Ovary (tissue), 9 donors: Measurements from ENCODE around the gene MND1. TPM values are rescaled to one million over a fixed set of nuclear protein-coding genes. Genes with fewer than 3 reads are reported as not detected.
"Not testable (repeated sequence)": the region's sequence is repeated elsewhere in the genome, so short reads cannot be mapped to it uniquely, and the experiment has no call there.

Experiments
- DNase-seq, 5 donors: peaks; one replicate each; pipeline ENCODE4 v3.0.0-alpha.2; 2019 to 2020
- H3K27ac ChIP-seq, 2 donors: fragments of 200-600 bp; one replicate each; pipeline versions ENCODE4 v1.5.1 to v1.8.0; 2019 to 2022
- H3K27me3 ChIP-seq: fragments of 200-600 bp; one replicate; pipeline ENCODE4 v1.8.0; 2022
- H3K36me3 ChIP-seq: fragments of 200-600 bp; sonication (generic); one replicate; pipeline ENCODE4 v1.5.1; 2019
- H3K4me1 ChIP-seq: one replicate; pipeline ENCODE4 v1.8.1; 2013; ENCODE audit warnings: mild to moderate bottlenecking, moderate library complexity; ENCODE audit not compliant: insufficient read depth
- H3K4me3 ChIP-seq: fragments of 200-600 bp; sonication (generic); one replicate; pipeline ENCODE4 v1.5.1; 2017
- H3K9me3 ChIP-seq, 2 donors: fragments of 200-600 bp in 1 of 2; sonication (generic) in 1 of 2; one replicate each; pipeline versions ENCODE4 v1.5.1 to v1.8.1; 2013 to 2019; ENCODE audit warnings: mild to moderate bottlenecking in 1 of 2, moderate library complexity in 1 of 2
- EP300 ChIP-seq: sonication (generic); formaldehyde crosslinking; IDR thresholded peaks from one replicate; pipeline ENCODE4 v1.6.1; 2017; ENCODE audit warnings: antibody characterized with exemption
- POLR2A ChIP-seq: fragments of 450-650 bp; IDR thresholded peaks from one replicate; pipeline ENCODE4 v1.6.1; 2017; ENCODE audit warnings: antibody characterized with exemption, mild to moderate bottlenecking, moderate library complexity
- WGBS, 3 donors: extraction: QIAGEN DNeasy Blood & Tissue Kit in 1 of 3; methylation state at CpG; one replicate each; pipeline versions ENCODE4 v1.1.5 to v1.1.7; 2013 to 2017; 5-methylcytosine and 5-hydroxymethylcytosine counted together
- intact Hi-C, 4 donors: fragments of 100-400 bp; cut with DNase I; formaldehyde crosslinking; loops; one replicate each; pipeline versions ENCODE4 v1.11.0 to v1.15.1; 2022 to 2023
- polyA plus RNA-seq, 2 donors: library from polyadenylated mRNA; stranded (reverse); fragments of 200-250 nt in 1 of 2; fragments of 350-450 nt in 1 of 2; fragmentation: Illumina TruSeq in 1 of 2; extraction: RNeasy Lipid Tissue Mini Kit (QIAGEN cat#74804) in 1 of 2; gene quantifications; one replicate each; pipeline ENCODE4 v1.2.3, GENCODE V29; 2013 to 2014
- small RNA-seq: library from RNA; depleted of rRNA; stranded (forward); fragments of <200 nt; gene quantifications from one replicate; pipeline ENCODE3, GENCODE V24; 2016
- total RNA-seq, 7 donors: library from RNA; depleted of rRNA in 2 of 7; stranded (reverse); fragments of >200 nt in 2 of 7; fragmentation: NEBNext Ultra II Directional in 3 of 7; extraction: Animal tissue kit (Norgen Biotek cat#: 25700) in 3 of 7; gene quantifications; one replicate each; pipeline versions ENCODE4 v1.1.0 to v1.2.4, GENCODE V29; 2016 to 2023
- TF ChIP-seq, protein P1 (sequence below), 3 donors: fragments of 450-650 bp in 2 of 3; fragments of 200-600 bp in 1 of 3; IDR thresholded peaks; one replicate each; pipeline versions ENCODE4 v1.5.1 to v1.8.0; 2016 to 2022; ENCODE audit warnings: antibody characterized with exemption in 3 of 3, mild to moderate bottlenecking in 1 of 3
- donor health status: DM: no; HTN: no; CAD: no; lungs with moderate emphysema.
- donor health status: DM: no; HTN: no; CAD: no.
- donor health status: Bipolar disorder and iron deficiency.
- donor health status: DM: yes; HTN: yes; CAD: no.
- donor health status: DM: no; HTN: no; CAD: no.
- donor health status: DM: yes; HTN: yes; CAD: no.

MND1 gene
- total and polyA plus RNA-seq, 9 donors = 0.28 to 3.7 (median 0.59) TPM; not detected in 4

DNA sequence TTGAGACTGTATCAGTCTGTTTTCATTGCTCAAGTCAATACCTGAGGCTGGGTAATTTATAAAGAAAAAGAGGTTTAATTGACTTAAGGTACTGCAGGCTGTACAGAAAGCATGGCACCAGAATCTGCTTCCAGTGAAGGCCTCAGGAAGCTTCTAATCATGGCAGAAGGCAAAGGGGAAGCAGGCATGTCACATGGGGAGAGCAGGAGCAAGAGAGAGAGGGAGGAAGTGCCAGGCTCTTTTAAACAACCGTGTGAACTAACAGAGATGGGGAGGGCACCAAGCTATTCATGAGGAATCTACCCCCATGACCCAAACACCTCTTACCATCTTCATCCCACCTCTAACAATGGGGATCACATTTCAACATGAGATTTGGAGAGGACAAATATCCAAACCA, 114.5 kb downstream of the MND1 start:
- 49 to 56% (median 56%) methylated on average over 1 of the region's 1 CpG for WGBS, 3 donors
- TF ChIP-seq POLR2A (no peak), EP300 (no peak)
- TF ChIP-seq, protein P1, sequence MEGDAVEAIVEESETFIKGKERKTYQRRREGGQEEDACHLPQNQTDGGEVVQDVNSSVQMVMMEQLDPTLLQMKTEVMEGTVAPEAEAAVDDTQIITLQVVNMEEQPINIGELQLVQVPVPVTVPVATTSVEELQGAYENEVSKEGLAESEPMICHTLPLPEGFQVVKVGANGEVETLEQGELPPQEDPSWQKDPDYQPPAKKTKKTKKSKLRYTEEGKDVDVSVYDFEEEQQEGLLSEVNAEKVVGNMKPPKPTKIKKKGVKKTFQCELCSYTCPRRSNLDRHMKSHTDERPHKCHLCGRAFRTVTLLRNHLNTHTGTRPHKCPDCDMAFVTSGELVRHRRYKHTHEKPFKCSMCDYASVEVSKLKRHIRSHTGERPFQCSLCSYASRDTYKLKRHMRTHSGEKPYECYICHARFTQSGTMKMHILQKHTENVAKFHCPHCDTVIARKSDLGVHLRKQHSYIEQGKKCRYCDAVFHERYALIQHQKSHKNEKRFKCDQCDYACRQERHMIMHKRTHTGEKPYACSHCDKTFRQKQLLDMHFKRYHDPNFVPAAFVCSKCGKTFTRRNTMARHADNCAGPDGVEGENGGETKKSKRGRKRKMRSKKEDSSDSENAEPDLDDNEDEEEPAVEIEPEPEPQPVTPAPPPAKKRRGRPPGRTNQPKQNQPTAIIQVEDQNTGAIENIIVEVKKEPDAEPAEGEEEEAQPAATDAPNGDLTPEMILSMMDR (IDR thresholded peaks at IDR 0.05) = no peak
- Histone ChIP-seq H3K36me3 (no peaks in the 10 kb centered on the region), H3K27me3 (no peaks in the 10 kb centered on the region), H3K4me1 (no peaks in the 10 kb centered on the region), H3K27ac (no peak overlapping the region), H3K9me3 (no peaks in the 10 kb centered on the region), H3K4me3 (no peak overlapping the region)
- intact Hi-C loops = loop anchor here in 1 of 4 donors (10.0 kb wide), 1 partner anchor 114 kb away; the partner anchor contains the start of gene MND1
- DNase-seq = no peak

DNA sequence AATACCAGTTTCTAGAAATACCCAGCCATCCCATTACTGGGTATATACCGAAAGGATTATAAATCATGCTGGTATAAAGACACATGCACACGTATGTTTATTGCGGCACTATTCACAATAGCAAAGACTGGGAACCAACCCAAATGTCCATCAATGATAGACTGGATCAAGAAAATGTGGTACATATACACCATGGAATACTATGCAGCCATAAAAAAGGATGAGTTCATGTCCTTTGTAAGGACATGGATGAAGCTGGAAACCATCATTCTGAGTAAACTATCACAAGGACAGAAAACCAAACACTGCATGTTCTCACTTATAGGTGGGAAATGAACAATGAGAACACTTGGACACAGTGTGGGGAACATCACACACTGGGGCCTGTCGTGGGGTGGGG, 117.1 kb downstream of the MND1 start:
- not testable (repeated sequence) for H3K4me3 ChIP-seq, H3K36me3 ChIP-seq, H3K4me1 ChIP-seq, H3K27me3 ChIP-seq, H3K9me3 ChIP-seq, DNase-seq, H3K27ac ChIP-seq
- intact Hi-C loops = loop anchor here in 2 of 4 donors (10.0 kb wide), 3 partner anchors 83 to 307 kb away; partner anchors contain the start of gene MND1 (in 1 of the 2)
- WGBS, 3 donors = 93 to 96% (median 96%) methylated on average over 4 of the region's 4 CpGs

DNA sequence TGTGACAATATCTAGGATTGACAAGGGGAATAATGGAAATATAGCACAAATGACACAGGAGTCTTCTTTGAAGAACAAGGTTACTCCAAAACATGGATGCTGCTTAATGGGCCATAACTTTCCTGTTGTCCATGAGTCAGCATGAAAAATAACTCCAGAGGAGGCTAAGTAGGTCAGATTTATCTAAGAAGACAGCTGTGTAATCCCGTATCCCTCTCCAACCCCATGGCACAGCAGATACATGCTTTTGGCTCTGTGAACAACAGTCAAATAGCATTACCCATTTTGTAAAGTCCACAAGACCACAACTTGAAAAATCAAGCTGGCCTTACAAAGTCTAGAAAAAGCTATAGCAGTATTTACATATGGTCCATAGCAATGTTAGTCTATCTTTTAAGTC, 119.6 kb downstream of the MND1 start:
- no peak overlapping the region for H3K4me3 ChIP-seq
- H3K27ac ChIP-seq = no peak overlapping the region
- no peaks in the 10 kb centered on the region for H3K9me3 ChIP-seq
- TF ChIP-seq POLR2A (no peak), EP300 (no peak)
- TF ChIP-seq, protein P1 (IDR thresholded peaks at IDR 0.05) = no peak
- intact Hi-C loops = loop anchor here in 2 of 4 donors (10.0 kb wide), 3 partner anchors 81 to 309 kb away; partner anchors contain the start of gene MND1 (in 1 of the 2)
- no peaks in the 10 kb centered on the region for H3K36me3 ChIP-seq
- 30 to 52% (median 38%) methylated on average over 1 of the region's 1 CpG for WGBS, 3 donors
- no peaks in the 10 kb centered on the region for H3K4me1 ChIP-seq
- no peaks in the 10 kb centered on the region for H3K27me3 ChIP-seq
- DNase-seq = no peak

Small RNA genes lying within 50 kb of the gene (small RNA-seq; reads per million reads assigned to genes)
- gene RN7SL419P = not detected

Other genes starting within 250 kb of the MND1 start
- gene TRIM2, start 140.2 kb upstream of the MND1 start, total RNA-seq = 10 to 100 TPM; 30.4 to 57.5 (median 45.7) TPM
- gene TRIM2, start 140.2 kb upstream of the MND1 start, polyA plus RNA-seq = 10 to 100 TPM in 1 of 2 donors, 1 to 10 TPM in 1; 9.5 to 17.9 TPM
- 10 to 100 TPM in 5 of 7 donors, 1 to 10 TPM in 2; 7.7 to 13.1 (median 10.7) TPM for gene TMEM131L, start 121.7 kb downstream of the MND1 start, total RNA-seq
- 10 to 100 TPM in 1 of 2 donors, 1 to 10 TPM in 1; 3.6 to 18.4 TPM for gene TMEM131L, start 121.7 kb downstream of the MND1 start, polyA plus RNA-seq